ENCODE results near the gene IRF2BPL.

IRF2BPL gene

GRCh38 chr14:76993752-76994151, 34.8 kb downstream of the IRF2BPL start:
- DNase-seq (ENCODE audit: insufficient read length) (no peak), FAIRE-seq (no peak)
- TF ChIP-seq POLR2AphosphoS5 (IDR thresholded peaks at IDR 0.05; ENCODE audit: low read depth, low read length) (no peak), POLR2A (IDR thresholded peaks at IDR 0.05; ENCODE audit: low read depth, low read length) (no peak), TAF1 (IDR thresholded peaks at IDR 0.05; ENCODE audit: borderline replicate concordance, low read depth, low read length) (no peak)

GRCh38 chr14:76990084-76990483, 38.4 kb downstream of the IRF2BPL start:
- TF ChIP-seq TAF1 (IDR thresholded peaks at IDR 0.05; ENCODE audit: borderline replicate concordance, low read depth, low read length) (no peak), POLR2A (IDR thresholded peaks at IDR 0.05; ENCODE audit: low read depth, low read length) (no peak), POLR2AphosphoS5 (IDR thresholded peaks at IDR 0.05; ENCODE audit: low read depth, low read length) (no peak)
- DNase-seq (ENCODE audit: insufficient read length) (no peak), FAIRE-seq (no peak)

- TF ChIP-seq POLR2A (IDR thresholded peaks at IDR 0.05; ENCODE audit: low read depth, low read length) = no peak
- no peak for TF ChIP-seq TAF1 (IDR thresholded peaks at IDR 0.05; ENCODE audit: borderline replicate concordance, low read depth, low read length)
- TF ChIP-seq POLR2AphosphoS5 (IDR thresholded peaks at IDR 0.05; ENCODE audit: low read depth, low read length) = no peak
- peak; percentile 9 for FAIRE-seq
- no peak for DNase-seq (ENCODE audit: insufficient read length)
Measured at GRCh38 chr14:76987956-76988520, 40.5 kb downstream of the IRF2BPL start.

- DNase-seq (ENCODE audit: insufficient read length) = no peak
- no peak for TF ChIP-seq POLR2A (IDR thresholded peaks at IDR 0.05; ENCODE audit: low read depth, low read length)
- no peak for FAIRE-seq
Measured at GRCh38 chr14:76986231-76986565, 42.3 kb downstream of the IRF2BPL start.

GRCh38 chr14:76985540-76986230, 42.8 kb downstream of the IRF2BPL start:
- FAIRE-seq = no peak

GRCh38 chr14:76984787-76985375, 43.6 kb downstream of the IRF2BPL start:
- FAIRE-seq (no peak), DNase-seq (ENCODE audit: insufficient read length) (no peak)
- no peak for TF ChIP-seq TAF1 (IDR thresholded peaks at IDR 0.05; ENCODE audit: borderline replicate concordance, low read depth, low read length)
- no peak for TF ChIP-seq POLR2A (IDR thresholded peaks at IDR 0.05; ENCODE audit: low read depth, low read length)
- TF ChIP-seq POLR2AphosphoS5 (IDR thresholded peaks at IDR 0.05; ENCODE audit: low read depth, low read length) = no peak

More at GRCh38 chr14:76985540-76986230, 42.8 kb downstream of the IRF2BPL start:
- TF ChIP-seq POLR2AphosphoS5 (IDR thresholded peaks at IDR 0.05; ENCODE audit: low read depth, low read length) = no peak
- no peak for TF ChIP-seq TAF1 (IDR thresholded peaks at IDR 0.05; ENCODE audit: borderline replicate concordance, low read depth, low read length)
- TF ChIP-seq POLR2A (IDR thresholded peaks at IDR 0.05; ENCODE audit: low read depth, low read length) = no peak
- DNase-seq (ENCODE audit: insufficient read length) = no peak

- TF ChIP-seq POLR2AphosphoS5 (IDR thresholded peaks at IDR 0.05; ENCODE audit: low read depth, low read length) (no peak), POLR2A (IDR thresholded peaks at IDR 0.05; ENCODE audit: low read depth, low read length) (no peak)
- no peak for FAIRE-seq
- no peak for DNase-seq (ENCODE audit: insufficient read length)
Measured at GRCh38 chr14:76984297-76984696, 44.2 kb downstream of the IRF2BPL start.

GRCh38 chr14:76981670-76982069, 46.8 kb downstream of the IRF2BPL start:
- no peak for TF ChIP-seq POLR2AphosphoS5 (IDR thresholded peaks at IDR 0.05; ENCODE audit: low read depth, low read length)
- no peak for TF ChIP-seq POLR2A (IDR thresholded peaks at IDR 0.05; ENCODE audit: low read depth, low read length)
- TF ChIP-seq TAF1 (IDR thresholded peaks at IDR 0.05; ENCODE audit: borderline replicate concordance, low read depth, low read length) = no peak
- DNase-seq (ENCODE audit: insufficient read length) (no peak), FAIRE-seq (no peak)

GRCh38 chr14:76977793-76978720, 50.5 kb downstream of the IRF2BPL start:
- DNase-seq (ENCODE audit: insufficient read length) = peak; percentile 81
- TF ChIP-seq POLR2AphosphoS5 (IDR thresholded peaks at IDR 0.05; ENCODE audit: low read depth, low read length) (peak; percentile 52; the same call in 1 of the 2 replicates), TAF1 (IDR thresholded peaks at IDR 0.05; ENCODE audit: borderline replicate concordance, low read depth, low read length) (no peak), POLR2A (IDR thresholded peaks at IDR 0.05; ENCODE audit: low read depth, low read length) (peak; percentile 62; the same call in 1 of the 2 replicates)
- peak; percentile 93 for FAIRE-seq

- FAIRE-seq (no peak), DNase-seq (ENCODE audit: insufficient read length) (no peak)
- TF ChIP-seq POLR2A (IDR thresholded peaks at IDR 0.05; ENCODE audit: low read depth, low read length) (no peak), POLR2AphosphoS5 (IDR thresholded peaks at IDR 0.05; ENCODE audit: low read depth, low read length) (no peak), TAF1 (IDR thresholded peaks at IDR 0.05; ENCODE audit: borderline replicate concordance, low read depth, low read length) (no peak)
Measured at GRCh38 chr14:76976240-76977005, 52.1 kb downstream of the IRF2BPL start.

GRCh38 chr14:76975812-76976211, 52.7 kb downstream of the IRF2BPL start:
- FAIRE-seq (no peak), DNase-seq (ENCODE audit: insufficient read length) (no peak)
- TF ChIP-seq TAF1 (IDR thresholded peaks at IDR 0.05; ENCODE audit: borderline replicate concordance, low read depth, low read length) (no peak), POLR2AphosphoS5 (IDR thresholded peaks at IDR 0.05; ENCODE audit: low read depth, low read length) (no peak), POLR2A (IDR thresholded peaks at IDR 0.05; ENCODE audit: low read depth, low read length) (no peak)
